Measurements from ENCODE around the gene VCX. TPM values are rescaled to one million over a fixed set of nuclear protein-coding genes. Genes with fewer than 3 reads are reported as not detected.
"Not testable (repeated sequence)": the region's sequence is repeated elsewhere in the genome, so short reads cannot be mapped to it uniquely, and the experiment has no call there.

Gene VCX
- not detected for total RNA-seq

- ATAC-seq (ENCODE audit: insufficient number of reproducible peaks, low FRiP score, low read depth); H3K9me3 ChIP-seq; H3K4me3 ChIP-seq; DNase-seq (ENCODE audit: low spot score); H3K36me3 ChIP-seq; H3K27ac ChIP-seq; H3K27me3 ChIP-seq (replicated peaks; ENCODE audit: insufficient read depth); H3K4me1 ChIP-seq (ENCODE audit: control insufficient read depth in 1 of 2, low read depth in 2 of 2): not testable (repeated sequence)
Measured at GRCh38 chrX:7842871-7843270, at the start of gene VCX. Gene VCX (plus strand): TSS chrX:7843171. CDS start chrX:7843204, 33 bp downstream.

DNA sequence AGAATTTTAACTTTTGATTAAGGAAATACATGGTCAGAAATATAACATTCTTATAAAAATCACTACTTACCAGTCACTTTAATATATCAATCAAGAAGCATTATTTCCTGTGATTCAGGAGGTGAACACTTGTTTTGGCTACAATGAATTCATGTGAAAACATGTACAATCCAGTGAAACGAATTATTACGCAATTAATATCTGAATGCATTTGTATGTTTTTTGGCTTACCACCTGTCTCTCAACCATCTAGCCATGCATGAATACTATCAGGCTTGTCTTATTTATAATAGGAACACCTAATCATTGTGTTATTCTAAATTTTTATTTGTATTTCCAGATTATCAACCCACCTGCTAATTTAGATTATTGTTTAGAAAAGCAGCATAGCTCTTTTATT, 44.6 kb upstream of the VCX start:
- Histone ChIP-seq H3K4me1 (ENCODE audit: control insufficient read depth in 1 of 2, low read depth in 2 of 2) (no peaks in the 10 kb centered on the region), H3K27ac (no peak overlapping the region), H3K36me3 (no peaks in the 10 kb centered on the region), H3K4me3 (no peak overlapping the region), H3K27me3 (replicated peaks; ENCODE audit: insufficient read depth) (no peaks in the 10 kb centered on the region), H3K9me3 (no peaks in the 10 kb centered on the region)
- no peak for TF ChIP-seq CTCF (IDR thresholded peaks at IDR 0.05)
- DNase-seq (ENCODE audit: low spot score) (no peak), ATAC-seq (ENCODE audit: insufficient number of reproducible peaks, low FRiP score, low read depth) (no peak)

DNA sequence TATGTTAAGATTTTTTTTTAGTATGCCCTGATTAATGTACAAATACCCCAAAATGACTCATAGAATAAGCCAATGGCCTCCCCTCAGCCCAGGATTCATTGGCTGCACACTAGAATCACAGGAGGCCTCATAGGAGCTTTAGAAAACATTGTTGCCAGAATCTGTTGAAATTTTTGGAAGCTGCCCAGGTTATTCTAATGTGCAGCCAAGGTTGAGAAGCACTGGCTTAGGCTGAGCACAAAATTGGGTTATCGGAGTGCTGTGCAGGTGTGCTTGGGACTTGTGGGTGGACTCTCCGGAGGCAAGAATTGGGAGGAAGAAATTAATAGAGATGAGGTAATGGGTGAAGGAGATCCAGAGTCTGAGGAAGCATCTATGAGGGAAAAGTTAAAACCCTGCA, 41.3 kb upstream of the VCX start:
- Histone ChIP-seq H3K4me3 (no peak overlapping the region), H3K36me3 (no peaks in the 10 kb centered on the region), H3K27ac (no peak overlapping the region), H3K4me1 (ENCODE audit: control insufficient read depth in 1 of 2, low read depth in 2 of 2) (no peaks in the 10 kb centered on the region), H3K9me3 (no peaks in the 10 kb centered on the region), H3K27me3 (replicated peaks; ENCODE audit: insufficient read depth) (no peaks in the 10 kb centered on the region)
- ATAC-seq (ENCODE audit: insufficient number of reproducible peaks, low FRiP score, low read depth) (no peak), DNase-seq (ENCODE audit: low spot score) (no peak)
- TF ChIP-seq CTCF (IDR thresholded peaks at IDR 0.05): no peak

DNA sequence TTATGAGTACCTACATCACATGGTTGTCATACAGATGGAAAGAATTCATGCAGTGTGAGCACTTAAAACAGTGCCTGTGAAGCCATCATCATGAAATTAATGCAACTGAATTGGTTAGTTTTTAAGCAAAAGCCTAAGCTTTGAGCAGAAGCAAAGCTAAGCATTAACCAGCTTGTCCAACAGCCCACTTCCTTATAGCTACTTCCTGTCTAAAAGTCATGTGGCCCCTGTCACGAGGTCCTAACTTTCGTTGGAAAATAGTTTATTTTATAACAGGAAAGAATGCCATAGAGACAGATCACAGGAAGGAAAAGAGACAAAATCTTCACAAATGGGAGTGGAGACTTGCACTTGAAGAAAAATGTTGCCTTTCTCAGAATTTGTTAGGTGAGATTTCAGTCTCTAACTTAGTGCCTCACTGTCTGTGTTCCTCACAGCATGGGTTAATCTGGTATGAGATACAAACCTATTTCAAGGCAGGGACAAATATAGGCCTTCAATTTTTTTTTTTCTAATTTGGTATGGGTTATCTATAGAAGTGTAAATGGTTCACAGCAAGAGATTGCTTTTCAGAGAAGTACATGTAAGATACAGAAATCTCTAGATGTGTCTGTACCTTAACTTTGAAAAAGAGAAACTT, 27.7 kb upstream of the VCX start:
- H3K4me1 ChIP-seq (ENCODE audit: control insufficient read depth in 1 of 2, low read depth in 2 of 2): no peaks in the 10 kb centered on the region
- H3K9me3 ChIP-seq: no peaks in the 10 kb centered on the region
- no peak overlapping the region for H3K4me3 ChIP-seq
- no peak for DNase-seq (ENCODE audit: low spot score)
- no peaks in the 10 kb centered on the region for H3K27me3 ChIP-seq (replicated peaks; ENCODE audit: insufficient read depth)
- no peak for ATAC-seq (ENCODE audit: insufficient number of reproducible peaks, low FRiP score, low read depth)
- no peaks in the 10 kb centered on the region for H3K36me3 ChIP-seq
- no peak overlapping the region for H3K27ac ChIP-seq
- TF ChIP-seq CTCF (IDR thresholded peaks at IDR 0.05): no peak

- Histone ChIP-seq H3K4me1 (ENCODE audit: control insufficient read depth in 1 of 2, low read depth in 2 of 2) (no peaks in the 10 kb centered on the region), H3K4me3 (no peak overlapping the region), H3K9me3 (no peaks in the 10 kb centered on the region), H3K36me3 (no peaks in the 10 kb centered on the region), H3K27me3 (replicated peaks; ENCODE audit: insufficient read depth) (no peaks in the 10 kb centered on the region), H3K27ac (no peak overlapping the region)
- ATAC-seq (ENCODE audit: insufficient number of reproducible peaks, low FRiP score, low read depth) (no peak), DNase-seq (ENCODE audit: low spot score) (no peak)
- no peak for TF ChIP-seq CTCF (IDR thresholded peaks at IDR 0.05)
Measured at GRCh38 chrX:7828594-7828993, 14.4 kb upstream of the VCX start.
